ENCODE measurements around the gene FOLR2.

- no peak for TF ChIP-seq CTCF (IDR thresholded peaks at IDR 0.05)
- no peak for TF ChIP-seq POLR2A (IDR thresholded peaks at IDR 0.05)
Observed at GRCh38 chr11:72209101-72209500, 7.5 kb upstream of the FOLR2 start.

Measured in thyroid gland (tissue), 4 donors.